HFF-Myc (cell line): ENCODE results near the gene FBLL1.

Experiments used
- DNase-seq: peaks from one replicate; pipeline ENCODE4 v3.0.0-alpha.2; 2011; ENCODE audit warnings: low read depth; ENCODE audit errors: extremely low read depth
- H3K4me3 ChIP-seq: replicated peaks from 2 replicates; pipeline ENCODE4 v1.5.1; 2011; ENCODE audit warnings: low read depth, mild to moderate bottlenecking, control low read depth, low read length
- CTCF ChIP-seq: IDR thresholded peaks from 2 replicates; pipeline ENCODE4 v1.5.1; 2012; ENCODE audit warnings: mild to moderate bottlenecking, low read depth, low read length, control low read depth; ENCODE audit errors: missing control alignments

Gene FBLL1

GRCh38 chr5:168494057-168494555 is 35.0 kb upstream of the FBLL1 start:
- no peak for DNase-seq
- no peak overlapping the region for H3K4me3 ChIP-seq
- TF ChIP-seq CTCF = no peak

GRCh38 chr5:168502563-168503237 is 26.4 kb upstream of the FBLL1 start:
- TF ChIP-seq CTCF = no peak
- no peak for DNase-seq

GRCh38 chr5:168513861-168514428 is 15.2 kb upstream of the FBLL1 start:
- no peak for TF ChIP-seq CTCF
- no peak for DNase-seq
- H3K4me3 ChIP-seq = no peak overlapping the region

More at GRCh38 chr5:168502563-168503237, 26.4 kb upstream of the FBLL1 start:
- no peak overlapping the region for H3K4me3 ChIP-seq

GRCh38 chr5:168525856-168526255 is 3.2 kb upstream of the FBLL1 start:
- DNase-seq = no peak
- no peak overlapping the region for H3K4me3 ChIP-seq
- no peak for TF ChIP-seq CTCF

- H3K4me3 ChIP-seq = no peak overlapping the region
- no peak for TF ChIP-seq CTCF
- no peak for DNase-seq
Measured at GRCh38 chr5:168527756-168528295, 1.3 kb upstream of the FBLL1 start.

- TF ChIP-seq CTCF = no peak
- no peak for DNase-seq
- H3K4me3 ChIP-seq = no peak overlapping the region; the same call in 1 of the 2 replicates
Measured at GRCh38 chr5:168529374-168530234, 499 bp downstream of the FBLL1 start.
